A549 treated with ZK216348 at 1 μM for 4 hours (cell line): ENCODE measurements around the gene NLRP12. TPM values are rescaled to one million over a fixed set of nuclear protein-coding genes. Genes with fewer than 3 reads are reported as not detected.

Experiments used
- total RNA-seq: library from RNA; stranded (reverse); fragments of 200-300 nt; extraction: Qiagen RNA extraction; gene quantifications from 5 replicates; pipeline ENCODE4 v1.2.3, GENCODE V29; 2022; ENCODE audit warnings: low read depth

Gene NLRP12, protein sequence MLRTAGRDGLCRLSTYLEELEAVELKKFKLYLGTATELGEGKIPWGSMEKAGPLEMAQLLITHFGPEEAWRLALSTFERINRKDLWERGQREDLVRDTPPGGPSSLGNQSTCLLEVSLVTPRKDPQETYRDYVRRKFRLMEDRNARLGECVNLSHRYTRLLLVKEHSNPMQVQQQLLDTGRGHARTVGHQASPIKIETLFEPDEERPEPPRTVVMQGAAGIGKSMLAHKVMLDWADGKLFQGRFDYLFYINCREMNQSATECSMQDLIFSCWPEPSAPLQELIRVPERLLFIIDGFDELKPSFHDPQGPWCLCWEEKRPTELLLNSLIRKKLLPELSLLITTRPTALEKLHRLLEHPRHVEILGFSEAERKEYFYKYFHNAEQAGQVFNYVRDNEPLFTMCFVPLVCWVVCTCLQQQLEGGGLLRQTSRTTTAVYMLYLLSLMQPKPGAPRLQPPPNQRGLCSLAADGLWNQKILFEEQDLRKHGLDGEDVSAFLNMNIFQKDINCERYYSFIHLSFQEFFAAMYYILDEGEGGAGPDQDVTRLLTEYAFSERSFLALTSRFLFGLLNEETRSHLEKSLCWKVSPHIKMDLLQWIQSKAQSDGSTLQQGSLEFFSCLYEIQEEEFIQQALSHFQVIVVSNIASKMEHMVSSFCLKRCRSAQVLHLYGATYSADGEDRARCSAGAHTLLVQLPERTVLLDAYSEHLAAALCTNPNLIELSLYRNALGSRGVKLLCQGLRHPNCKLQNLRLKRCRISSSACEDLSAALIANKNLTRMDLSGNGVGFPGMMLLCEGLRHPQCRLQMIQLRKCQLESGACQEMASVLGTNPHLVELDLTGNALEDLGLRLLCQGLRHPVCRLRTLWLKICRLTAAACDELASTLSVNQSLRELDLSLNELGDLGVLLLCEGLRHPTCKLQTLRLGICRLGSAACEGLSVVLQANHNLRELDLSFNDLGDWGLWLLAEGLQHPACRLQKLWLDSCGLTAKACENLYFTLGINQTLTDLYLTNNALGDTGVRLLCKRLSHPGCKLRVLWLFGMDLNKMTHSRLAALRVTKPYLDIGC
- total RNA-seq: 0.04 TPM in 1 of 5 replicates, not detected in the others

DNA sequence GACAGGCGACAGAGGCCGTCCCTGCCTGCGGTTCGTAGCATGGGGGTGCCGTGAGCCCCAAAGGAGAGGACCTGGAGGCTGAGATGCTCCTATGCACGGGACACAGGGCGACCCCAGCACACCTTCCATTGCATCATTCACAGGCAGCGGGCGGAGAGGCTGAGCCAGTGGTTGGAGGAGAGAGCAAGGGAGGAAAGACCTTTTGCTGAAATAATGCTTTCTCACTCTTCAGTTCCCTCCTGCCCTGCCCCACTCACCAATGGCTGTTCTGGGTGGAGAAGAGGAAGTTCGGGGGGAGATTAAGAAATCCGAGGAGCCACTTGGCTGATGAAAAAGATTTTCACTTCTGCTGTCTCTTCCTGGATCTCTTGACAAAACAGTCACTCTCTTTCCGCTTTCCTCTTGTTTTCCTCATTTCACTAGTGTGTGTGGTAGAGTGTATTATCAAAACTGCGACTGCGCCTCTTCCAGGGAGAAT is at the start of gene NLRP12:
Gene NLRP12, minus strand, starts transcription at position 181 of the 478 bp plus-strand sequence. Its CDS starts 140 bp downstream, at position 41.

DNA sequence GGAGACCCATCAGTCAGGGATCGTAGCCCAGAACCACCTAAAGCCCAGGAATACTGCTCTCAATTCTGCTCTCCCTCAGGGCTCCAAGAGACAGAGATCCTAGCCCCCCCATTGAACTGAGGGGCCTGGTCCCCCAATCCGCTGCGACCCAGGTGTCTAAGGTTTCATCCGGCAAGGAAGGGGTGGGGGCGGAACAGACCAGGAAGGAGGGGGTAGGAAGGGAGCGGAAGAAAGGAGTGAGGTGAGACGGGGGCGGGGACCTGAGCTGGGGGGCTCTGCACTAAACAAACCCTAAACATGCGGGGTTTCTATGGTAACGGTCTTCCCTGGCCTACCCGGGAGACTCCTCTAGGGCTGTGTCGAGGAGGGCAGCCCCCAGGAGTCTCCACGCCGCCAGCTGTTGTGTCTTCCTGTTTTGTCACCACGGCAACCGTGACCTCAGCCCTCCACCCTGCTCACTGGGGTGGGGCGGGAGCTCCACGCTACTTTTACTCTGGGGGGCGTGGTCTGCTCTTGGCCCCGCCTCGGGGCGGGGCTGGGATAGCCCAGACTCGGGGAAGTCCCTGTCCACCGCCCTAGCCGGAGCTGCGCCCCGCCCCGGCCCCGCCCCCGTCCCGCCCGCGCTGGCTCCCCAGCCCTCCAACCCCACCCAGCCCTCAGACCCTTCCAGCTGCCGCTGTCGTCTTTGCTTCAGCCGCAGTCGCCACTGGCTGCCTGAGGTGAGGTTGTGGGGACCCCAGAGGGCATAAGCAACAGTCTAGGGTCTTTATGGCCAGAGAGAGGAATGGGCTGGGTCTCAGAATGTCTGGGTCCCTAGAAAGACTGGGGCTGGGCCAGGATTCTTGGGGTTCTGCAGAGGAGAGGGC is 43.3 kb upstream of the NLRP12 start, which contains the start of gene MYADM:
Gene MYADM, plus strand, starts transcription at position 659 of the 866 bp plus-strand sequence. CDS start 5,647 bp downstream, outside the sequence.

Other genes starting within 250 kb of the NLRP12 start
- gene DPRX, start 192.3 kb downstream of the NLRP12 start, total RNA-seq: not detected in 5 replicates
- 191 to 352 TPM (median 290 TPM) in 5 replicates for gene MYADM, start 43.6 kb upstream of the NLRP12 start, total RNA-seq
- gene PRKCG, start 57.9 kb upstream of the NLRP12 start, total RNA-seq: 3.4 to 6.7 TPM (median 6.0 TPM) in 5 replicates
- 4.6 to 10.0 TPM (median 9.4 TPM) in 5 replicates for gene CACNG7, start 85.0 kb upstream of the NLRP12 start, total RNA-seq
- 0.83 to 1.4 TPM (median 1.4 TPM) in 5 replicates for gene CACNG8, start 138.6 kb upstream of the NLRP12 start, total RNA-seq
- gene CACNG6, start 167.3 kb upstream of the NLRP12 start, total RNA-seq: 7.7 to 12.8 TPM (median 12.1 TPM) in 5 replicates
- 0.55 to 0.92 TPM (median 0.78 TPM) in 3 of 5 replicates, not detected in the others for gene VSTM1, start 239.6 kb upstream of the NLRP12 start, total RNA-seq